GM19351 (cell line): Measurements from ENCODE around the gene CFAP45.

Experiments
- ATAC-seq: cut with Tn5 transposase; IDR thresholded peaks from one replicate; pipeline ENCODE4 v1.9.1; 2021; ENCODE audit warnings: mild to moderate bottlenecking, moderate library complexity; ENCODE audit not compliant: unreplicated experiment

CFAP45 gene

DNA sequence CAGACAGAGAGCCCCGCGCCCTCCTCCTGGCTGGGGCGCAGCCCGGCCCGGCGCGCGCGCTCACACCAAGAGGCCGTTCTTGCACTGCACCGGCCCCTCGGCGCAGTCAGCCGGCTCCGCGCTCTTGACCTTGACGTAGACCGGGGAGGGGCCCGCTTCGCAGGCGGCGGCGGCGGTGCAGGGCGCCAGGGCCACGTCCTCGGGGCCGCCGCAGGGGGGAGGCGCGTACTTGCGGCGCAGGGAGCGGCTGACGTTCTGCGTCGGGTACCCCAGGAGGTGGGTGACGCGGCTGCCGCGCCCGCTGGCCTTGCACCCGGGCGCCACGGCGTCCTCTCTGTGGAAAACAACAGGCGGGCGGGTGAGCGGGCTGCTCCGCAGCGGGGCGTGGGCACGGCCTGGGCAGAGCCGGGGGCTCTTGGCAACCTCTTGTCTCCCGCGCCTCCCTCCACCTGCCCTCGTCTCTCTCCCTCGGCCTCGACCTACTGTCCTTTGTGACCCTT is 45.2 kb downstream of the CFAP45 start:
- peak; percentile 94 for ATAC-seq

DNA sequence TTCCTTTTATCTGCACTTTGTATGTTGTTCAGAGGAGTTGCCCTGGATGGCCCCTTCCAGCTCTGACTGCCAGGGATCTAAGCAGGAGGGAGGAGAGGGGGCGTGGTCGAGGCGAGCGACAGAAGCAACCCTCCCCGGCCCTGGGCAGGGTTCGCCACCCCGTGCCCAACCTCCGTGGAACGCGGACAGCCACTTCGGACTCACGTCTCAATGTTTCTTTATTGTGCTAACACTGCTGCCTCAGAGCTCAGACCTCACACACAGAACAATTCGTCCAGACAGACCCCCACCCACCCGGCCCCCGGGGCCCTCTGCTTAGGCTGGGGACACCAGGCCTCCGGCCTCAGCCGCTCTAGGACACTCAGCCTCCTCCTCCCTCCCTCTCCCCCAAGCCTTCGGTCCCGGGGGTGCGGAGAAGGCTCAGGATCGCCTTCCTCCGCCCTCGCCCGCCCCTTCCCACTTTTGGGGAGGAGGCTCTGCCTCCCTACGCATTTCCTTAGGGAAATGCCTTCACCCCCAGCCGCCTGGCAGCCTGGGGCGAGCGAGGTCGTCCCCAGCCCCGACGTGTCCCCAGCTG is 45.8 kb downstream of the CFAP45 start:
- peak; percentile 6 for ATAC-seq

DNA sequence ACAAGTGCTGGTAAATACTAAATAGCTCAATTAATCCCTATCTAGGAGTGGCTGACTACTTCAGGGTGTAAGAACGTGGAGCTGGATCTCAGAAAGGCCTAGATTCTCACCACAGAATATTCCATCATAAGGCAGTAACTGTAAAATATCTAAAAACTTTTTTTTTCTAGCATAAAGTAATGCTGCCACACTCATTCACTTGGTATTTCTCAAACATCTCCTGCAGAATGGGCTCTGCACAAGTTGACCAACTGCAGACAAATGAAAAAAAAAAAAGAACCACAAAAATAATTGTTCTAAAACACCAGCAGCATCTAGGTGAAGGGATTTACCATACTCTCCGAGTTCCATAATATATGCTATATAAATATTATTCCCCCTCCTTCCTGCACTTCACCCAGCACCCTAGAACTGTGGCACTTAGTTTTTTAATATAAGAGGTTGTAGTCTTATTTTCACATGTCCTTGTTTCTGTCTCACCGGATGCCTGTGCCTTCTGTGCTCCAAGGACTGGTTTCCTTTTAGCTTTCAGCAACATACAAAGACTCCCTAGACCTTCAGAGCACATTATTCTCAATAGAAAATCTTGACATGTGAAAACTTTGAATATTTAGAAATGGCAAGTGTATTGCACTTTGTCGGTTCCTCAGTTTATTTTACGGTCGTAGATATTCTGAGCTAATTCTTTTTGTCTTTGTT is 46.4 kb downstream of the CFAP45 start:
- no peak for ATAC-seq

DNA sequence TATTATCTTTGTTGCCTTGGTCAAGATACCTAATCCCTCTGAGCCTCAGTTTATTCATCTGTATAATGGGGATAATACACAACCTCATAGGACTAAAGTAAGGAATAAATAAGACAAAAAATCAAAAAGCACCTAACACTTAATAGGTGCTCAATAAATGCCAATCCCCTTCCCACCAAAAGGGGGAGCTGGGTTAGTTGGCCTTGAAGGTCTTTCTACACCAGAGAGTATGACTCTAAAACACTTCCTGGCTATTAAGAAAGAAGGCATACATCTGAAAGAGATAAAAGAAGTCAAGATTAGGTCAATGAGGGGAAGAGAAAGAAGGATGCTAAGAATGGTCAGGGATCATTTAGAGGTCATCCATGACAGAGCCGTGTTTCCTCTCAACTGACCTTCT is 48.6 kb downstream of the CFAP45 start:
- ATAC-seq, result no peak

DNA sequence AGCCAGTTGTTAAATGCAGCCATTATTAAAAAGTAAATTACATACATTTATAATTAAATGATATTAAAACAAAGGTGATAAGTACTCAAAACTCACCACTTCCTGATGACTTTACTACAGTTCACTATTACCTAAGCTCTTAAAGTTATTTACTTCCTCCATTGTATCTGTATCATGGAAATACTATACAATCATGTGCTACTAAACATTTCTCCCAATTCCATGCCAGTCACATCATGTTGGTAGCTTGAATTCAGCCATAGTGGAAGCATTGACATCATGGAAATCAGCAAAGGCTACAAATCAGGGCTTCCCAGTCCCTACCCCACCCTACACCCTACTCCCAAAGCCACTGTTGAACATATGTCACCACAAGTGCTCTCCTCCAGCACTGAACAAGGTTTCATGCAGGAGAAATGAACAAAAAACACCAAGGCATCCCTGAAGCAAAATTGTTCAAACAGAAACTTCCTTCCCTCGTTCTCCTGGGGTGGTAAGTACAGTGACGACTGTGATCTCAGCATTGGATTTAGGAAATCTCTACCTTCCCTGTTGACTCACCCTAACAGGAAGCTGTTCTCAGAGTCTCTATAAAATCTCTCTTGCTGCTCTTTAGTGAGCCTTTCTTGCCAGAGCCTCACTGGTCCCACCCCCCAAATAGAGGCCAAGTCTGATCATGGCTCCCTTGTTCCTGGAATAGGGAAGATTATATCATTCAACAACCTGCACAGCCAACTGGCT is 50.2 kb downstream of the CFAP45 start:
- ATAC-seq, result no peak

DNA sequence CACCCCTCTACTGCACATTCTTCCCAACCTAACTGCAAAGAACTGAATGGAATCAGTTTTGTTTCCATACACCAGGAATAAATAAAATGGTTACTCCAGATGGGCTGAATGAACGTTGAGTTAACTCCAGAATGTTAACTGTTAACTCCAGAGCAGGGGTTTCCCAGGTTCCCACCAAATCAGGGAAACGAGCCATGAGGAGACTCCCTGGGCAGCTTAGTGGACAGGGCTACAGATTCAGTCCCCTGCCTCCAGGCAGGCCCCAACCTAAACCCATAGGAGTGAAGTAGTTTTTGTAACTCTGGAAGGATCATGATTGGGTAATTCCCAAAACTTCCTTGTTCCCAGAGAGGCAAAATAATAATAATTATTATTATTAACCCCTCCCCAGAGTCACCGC is 51.6 kb downstream of the CFAP45 start:
- ATAC-seq, result no peak

DNA sequence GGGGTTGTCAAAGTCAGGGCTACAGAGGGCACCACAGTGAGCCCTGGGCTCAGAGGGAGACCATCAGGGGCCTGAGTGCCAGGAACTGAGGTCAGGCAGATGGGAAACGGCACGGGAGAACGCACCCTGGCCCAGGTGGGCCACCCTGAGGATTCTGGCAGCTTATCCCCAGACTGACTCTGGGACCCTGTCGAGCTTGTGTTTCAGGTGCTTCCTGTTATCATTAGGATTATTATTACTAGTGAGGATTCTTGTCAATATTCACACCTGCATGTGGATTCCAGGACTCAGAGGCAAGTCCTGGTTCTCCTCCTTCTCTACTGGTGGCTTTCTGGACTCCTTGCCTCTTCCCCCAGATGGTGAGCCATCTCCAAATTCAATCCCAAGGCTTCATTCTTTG is 52.7 kb downstream of the CFAP45 start:
- ATAC-seq, result no peak

DNA sequence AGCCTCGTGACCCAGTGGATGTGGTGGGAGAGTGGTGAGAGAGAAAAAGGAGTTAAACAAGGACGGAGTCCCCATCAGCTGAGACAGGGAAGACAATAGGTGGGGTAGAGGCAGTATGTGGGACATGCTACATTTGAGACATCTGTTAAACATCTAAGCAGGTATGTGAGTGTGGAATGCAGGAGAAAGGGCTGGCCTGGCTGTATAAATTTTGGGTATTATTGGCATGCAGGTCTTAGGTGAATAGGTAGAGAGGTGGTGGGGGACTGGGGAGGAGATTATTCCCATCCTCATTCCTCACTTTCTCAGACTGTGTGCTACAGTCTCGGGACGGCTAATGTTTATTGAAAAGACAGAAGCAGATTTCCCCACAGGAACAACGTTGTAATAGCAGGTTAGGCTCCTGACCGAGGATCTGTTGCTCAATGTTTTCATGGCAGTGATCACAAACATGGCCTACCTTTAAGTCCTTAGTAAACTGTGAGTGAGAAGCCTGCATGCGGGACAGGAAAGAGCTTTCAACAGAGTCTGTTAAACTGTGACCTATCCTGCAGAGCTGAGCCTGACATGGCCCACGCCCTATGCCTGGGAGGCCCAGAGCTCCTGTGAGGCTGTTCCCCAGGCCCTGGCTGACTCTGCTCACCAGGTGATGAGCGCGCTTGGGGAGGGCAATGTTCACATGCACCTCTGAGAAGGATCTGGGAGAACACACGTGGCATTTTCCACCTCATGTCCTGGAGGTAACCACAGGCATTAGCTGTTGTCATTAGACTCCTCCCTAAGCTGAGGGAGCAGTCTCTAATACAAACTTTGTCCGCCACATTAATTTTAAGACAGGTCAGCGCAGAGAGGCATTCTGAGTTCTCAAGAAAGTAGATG is 54.0 kb downstream of the CFAP45 start:
- ATAC-seq, result no peak

DNA sequence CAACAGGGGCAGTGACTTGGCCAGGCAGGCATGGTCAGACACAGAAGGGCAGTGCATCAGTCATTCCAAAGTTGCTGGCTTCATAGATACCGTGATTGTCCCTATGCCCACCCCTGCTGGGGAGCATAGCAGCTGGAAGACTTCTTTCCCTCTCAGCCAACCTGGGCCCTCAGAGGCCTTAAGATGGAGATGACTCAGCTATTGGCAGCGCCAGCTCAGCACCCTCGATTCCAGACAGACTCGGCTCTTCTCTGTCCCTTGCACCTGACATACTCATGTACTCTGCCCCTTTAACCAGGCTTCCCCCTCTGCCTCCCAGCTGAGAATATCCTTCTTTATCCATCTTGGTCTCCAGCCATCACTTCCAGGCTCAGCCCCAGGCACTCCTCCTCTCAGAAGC is 56.5 kb downstream of the CFAP45 start:
- ATAC-seq, result no peak

DNA sequence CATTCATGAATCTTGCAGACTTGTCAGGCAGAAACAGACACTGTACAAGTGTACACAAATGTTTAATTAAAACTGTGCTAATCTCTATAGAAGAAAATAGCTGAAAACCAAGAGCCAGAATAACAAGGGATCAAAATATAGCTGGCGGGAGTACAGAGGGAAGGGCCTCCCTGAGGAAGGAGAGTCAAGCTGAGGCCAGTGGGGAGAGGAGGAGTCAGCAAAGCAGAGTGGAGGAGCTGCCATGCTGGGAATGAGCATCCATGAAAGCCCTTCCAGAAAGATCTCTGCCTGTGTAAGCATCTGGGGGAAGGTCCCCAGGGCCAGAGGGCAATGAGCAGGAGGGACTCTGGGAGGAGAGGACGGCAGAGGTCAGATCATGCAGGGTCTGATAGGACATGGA is 58.2 kb downstream of the CFAP45 start:
- ATAC-seq, result no peak

DNA sequence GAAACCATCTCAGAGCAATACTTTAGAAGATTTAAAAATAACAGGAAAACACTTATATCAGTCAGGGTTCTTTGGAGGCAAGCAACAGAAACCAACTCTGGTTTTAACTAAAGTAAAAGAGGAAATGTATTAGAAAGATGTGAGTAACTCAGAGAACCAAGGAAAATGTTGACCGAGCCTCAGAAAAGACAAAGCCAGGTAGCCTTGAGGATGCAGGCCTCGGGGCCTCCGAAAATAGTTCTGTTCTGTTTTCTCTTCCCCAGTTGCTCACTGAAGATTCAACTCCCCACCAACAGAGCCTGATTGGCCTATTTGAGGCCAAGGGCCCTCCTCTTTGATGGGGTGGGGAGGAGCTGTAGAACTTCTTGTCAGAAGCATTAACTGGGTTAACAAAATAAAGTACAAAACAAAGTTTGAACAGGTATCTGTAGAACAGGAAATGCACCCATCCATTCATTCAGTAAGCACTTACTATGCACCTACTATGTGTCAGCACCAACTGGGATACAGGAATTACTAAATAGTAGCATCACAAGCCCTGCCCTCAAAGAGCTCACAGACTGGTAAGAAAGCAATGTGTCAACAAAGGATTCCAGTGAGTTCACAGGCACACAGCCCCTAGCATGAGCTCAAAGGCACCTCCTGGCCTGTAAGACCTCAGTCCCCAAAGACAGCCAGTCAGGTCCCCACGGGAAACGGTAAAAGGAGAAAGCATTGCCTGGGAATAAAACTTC is 60.7 kb downstream of the CFAP45 start:
- ATAC-seq, result peak; percentile 67

DNA sequence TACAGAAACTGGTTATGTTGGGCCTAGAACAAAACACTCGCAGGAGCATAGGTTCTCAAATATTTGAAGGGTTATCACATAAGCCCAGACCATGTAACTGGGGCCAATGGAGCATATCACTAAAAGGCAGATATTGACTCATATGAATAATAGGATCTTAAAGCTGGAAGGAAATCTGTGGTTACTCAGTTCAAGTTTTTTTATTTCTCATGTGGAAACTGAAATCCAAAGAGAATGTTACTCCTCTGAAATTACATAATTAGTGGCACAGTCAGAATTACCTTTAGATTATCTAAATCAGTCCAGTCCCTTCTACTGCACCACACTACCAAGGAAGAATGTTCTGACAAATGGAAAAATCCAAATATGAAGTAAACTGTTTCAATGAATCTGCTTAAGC is 61.2 kb downstream of the CFAP45 start:
- ATAC-seq, result peak; percentile 59

DNA sequence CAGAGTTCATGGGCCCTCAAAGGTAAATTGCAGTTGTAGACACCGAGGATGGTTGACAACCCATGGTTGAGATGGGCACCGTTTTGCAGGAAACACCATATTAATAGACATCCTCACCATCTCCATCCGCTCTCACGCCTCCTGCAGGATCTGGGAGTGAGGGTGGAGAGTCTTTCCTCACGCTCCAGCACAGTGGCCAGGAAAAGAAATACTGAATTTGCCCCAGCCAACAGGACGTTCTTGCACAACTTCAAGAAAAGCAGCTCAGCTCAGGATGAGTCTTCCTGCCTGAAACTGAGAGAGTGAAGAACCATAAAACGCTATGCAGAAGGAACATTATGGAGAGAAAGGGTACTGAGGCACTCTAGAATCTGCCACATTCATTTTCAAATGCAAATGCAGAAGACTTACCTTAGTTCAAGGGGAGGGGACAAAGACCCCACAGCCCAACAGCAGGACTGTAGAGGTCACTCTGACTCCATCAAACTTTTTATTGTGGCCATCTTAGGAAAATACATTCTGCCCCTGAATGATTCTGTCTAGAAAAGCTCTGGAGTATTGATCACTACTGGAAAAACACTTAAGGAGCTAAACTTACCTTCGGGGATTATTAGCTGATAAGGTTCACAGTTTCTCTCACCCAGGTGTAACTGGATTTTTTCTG is 64.0 kb downstream of the CFAP45 start:
- ATAC-seq, result no peak

DNA sequence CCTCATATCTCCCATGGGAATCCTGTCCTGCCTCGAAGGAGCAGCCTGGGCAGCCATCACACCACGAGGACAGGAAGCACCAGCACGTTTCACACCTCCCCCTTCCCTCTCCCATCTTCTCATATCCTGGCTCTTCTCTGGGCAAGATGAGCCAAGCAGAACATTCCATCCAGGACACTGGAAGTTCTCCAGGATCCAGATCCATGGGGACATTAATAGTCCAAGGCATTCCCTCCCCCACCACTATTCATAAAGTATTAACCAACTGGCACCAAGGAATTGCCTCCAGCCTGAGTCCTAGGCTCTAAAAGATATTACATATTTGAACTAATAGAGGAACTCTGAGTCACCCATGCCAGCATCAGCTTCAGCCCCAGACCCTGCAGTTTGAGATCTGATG is 64.6 kb downstream of the CFAP45 start:
- ATAC-seq, result no peak

DNA sequence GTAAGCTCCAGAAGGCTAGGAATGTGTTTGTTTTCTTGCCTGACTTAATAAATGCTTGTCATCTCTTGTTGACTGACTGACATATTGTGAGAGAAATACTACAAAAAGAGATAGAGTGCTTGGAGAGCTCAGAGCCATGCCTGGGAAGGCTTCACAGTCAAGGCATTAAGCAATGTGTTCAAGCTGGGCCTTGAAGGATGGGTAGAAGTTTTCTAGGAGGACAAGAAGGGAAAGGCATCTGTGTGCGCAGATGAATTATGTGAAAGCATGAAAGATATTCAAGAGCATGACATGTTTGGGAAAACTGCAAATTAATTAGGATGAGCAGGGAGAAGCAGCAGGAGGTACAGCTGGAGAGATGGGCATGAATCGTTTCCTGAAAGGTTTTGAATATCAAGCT is 67.7 kb downstream of the CFAP45 start:
- ATAC-seq, result no peak

DNA sequence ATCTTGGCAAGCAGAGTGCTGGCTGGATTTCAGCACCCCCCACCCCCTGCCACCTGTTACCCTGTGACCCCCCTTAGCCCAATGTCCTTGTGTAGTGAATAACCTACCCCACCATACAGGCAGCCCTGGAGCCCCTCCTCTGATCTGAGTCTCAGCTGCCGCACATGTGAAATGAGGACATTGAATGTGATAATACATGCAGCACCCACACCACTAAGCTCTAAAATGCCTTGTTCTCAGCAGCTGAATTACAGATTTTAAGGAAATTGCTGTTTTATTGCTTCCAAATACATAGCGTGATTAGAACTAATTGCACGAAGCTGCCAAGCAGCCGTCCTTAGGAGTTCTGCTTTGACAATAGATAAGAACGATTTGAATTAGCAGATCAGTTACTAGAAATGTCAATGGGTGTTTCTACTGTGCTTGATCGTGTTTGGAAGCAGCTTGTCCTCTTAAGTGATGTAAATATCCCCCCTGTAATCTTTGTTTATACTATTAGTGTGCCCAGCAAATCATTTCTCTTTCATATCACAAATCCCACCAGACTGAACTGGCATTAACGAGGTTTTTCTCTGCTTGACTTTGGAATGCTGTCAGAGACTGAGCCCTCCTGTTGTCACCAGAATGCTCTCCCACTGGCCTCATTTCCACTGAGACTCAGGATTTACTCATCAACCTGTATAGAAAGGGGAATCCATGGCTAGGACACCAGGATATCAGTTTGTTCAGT is 68.4 kb downstream of the CFAP45 start:
- no peak for ATAC-seq

DNA sequence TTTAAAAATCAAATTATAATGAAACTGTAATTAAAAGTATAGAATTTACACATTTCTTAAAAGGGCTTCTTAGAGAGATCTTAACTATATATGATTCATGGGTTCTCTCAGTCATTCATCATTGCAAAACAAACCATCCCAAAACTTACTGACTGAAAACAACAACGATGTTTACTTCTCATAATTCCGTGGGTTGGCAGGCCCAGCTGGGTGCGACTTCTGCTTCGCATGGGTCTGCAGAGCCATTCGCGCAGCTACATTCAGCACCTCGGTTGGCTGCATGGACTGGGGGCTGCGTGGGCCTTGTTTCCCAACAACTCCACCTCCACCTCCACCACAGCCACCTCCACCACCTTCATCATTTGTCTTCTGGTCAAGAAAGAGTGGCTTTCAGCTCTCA is 69.2 kb downstream of the CFAP45 start:
- ATAC-seq, result no peak

DNA sequence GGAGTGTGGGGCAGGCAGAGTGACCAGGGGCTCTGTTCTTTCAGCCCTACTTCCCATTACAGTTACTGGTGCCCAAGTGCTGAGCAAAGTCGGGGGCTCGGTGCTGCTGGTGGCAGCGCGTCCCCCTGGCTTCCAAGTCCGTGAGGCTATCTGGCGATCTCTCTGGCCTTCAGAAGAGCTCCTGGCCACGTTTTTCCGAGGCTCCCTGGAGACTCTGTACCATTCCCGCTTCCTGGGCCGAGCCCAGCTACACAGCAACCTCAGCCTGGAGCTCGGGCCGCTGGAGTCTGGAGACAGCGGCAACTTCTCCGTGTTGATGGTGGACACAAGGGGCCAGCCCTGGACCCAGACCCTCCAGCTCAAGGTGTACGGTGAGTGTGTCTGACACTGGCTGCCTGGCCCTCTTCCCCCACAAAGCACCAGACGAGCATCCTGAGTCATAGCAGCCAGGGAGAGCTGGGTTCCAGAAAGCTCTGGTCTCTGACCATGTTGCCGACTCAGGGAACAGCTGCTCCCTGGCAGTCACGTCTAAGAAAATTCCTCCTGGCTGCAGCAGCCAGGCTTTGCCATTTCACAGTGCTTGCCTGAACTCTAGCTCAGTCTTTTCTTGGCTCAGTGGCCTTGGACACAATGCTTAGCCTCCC is 70.0 kb downstream of the CFAP45 start:
- no peak for ATAC-seq

DNA sequence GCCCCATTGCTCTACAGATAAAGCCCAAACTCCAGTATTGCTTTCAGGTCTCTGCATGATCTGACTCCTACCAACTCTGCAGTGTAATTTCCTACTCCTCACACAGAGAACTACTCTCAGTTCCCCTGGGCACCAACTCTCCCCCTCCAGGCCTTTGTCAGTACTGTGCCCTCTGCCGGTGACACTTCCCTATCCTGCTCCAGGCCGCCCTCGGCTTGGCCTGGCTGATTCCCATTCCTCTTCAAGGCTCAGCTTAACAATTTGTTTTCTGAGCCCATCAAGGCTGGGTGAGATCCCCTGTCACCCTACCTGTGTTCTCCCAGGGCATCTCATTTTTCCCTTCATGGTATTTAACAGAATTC is 70.7 kb downstream of the CFAP45 start:
- peak; percentile 75 for ATAC-seq
